ENCODE results near the gene TBC1D14.

TBC1D14 gene

DNA sequence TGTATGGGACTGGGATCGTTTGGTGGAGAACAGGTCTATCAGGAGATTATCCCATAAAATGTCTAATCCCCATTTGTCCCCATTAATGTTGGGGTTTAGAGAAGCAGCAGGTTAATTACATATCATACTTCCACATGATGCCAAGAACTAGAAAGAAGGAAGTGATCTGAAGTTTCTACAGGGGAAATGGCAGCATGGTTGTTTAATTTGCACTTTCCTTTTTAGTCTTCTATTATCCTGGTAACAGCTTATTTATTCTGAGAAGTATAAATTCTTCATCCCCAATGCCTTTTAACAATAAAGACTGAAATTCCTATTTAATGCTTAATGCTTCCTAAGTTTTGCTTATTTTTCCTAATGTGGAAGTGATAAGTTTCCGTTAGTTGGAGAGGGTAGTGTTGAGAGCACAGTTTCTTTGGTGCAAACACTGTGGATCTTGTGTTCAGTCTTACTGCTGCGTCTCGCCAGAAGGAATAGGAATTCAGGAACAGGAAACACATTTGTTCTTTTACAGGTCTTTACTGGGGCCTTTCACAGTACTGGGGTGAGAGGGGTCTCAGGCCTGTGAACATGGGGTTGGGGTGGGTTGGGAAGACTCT, 74.0 kb downstream of the TBC1D14 start:
- DNase-seq = no peak

DNA sequence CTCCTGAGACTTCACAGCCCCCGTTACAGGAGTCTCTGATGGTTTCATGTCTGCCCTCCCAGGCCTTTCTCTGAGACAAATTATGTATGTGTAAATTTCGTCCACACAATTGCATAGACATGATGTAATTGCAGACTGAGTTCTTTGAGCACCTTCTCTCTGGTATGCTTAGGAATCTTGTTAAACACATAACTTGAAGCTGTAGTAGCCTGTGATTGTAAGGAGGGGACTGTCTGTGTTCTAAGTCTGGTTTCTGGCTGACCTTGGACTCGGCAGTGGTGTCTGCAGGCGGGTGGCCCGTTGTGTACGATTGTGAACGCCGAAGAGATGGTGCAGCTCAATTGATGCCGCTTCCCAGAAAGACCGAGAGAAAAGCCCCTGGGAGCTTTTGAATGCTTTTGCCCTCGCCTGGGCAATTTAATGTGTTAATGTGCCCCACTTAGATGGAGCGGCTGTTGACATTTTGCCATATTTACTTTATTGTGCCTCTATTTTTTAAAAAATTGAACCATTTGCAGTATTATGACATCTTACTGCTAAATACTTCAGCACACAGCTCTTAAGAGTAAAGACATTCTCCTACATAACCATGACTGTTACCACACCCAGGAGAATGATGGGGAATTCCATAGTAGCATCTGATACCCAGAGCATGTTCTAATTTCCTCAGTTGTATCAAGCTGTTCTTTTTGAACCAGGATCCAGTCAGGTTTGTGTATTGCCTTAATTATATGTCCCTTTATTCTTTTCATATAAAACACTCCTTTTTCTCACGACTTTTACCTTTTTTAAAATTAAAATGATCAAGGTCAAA, 75.2 kb downstream of the TBC1D14 start:
- DNase-seq = no peak

DNA sequence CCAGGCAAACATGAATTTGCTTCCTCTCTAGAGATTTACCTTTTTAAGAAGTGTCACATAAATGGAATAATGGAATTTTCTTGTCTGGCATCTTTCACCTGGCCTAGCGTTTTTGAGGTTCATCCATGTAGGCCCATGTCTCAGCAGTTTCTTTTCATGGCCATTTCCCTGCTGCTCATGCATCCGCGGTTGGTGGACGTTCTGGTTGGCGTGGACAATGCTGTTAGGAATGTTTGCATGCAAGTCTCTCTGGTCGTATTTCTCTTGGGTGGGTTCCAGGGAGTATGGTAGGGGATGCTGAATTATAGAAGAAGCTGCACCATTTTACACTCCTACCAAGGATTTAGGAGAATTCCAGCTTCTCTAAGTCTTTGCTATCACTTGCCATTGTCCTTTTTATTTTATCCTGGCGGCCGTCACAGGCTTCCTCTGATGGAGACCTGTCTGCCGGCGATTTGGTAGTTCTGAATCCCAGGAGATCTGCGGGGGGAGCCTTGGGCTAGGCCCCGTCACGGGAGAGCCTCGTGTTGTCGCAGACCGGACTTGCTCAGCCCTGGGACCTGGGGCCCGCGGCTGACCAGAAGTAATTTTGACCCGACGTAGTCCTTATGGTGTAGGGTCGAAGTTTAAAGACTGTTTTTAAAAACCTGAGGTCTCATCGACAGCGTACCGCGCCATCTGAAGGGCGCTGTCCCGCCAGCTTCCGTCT, 76.6 kb downstream of the TBC1D14 start:
- peak; percentile 75 for DNase-seq

DNA sequence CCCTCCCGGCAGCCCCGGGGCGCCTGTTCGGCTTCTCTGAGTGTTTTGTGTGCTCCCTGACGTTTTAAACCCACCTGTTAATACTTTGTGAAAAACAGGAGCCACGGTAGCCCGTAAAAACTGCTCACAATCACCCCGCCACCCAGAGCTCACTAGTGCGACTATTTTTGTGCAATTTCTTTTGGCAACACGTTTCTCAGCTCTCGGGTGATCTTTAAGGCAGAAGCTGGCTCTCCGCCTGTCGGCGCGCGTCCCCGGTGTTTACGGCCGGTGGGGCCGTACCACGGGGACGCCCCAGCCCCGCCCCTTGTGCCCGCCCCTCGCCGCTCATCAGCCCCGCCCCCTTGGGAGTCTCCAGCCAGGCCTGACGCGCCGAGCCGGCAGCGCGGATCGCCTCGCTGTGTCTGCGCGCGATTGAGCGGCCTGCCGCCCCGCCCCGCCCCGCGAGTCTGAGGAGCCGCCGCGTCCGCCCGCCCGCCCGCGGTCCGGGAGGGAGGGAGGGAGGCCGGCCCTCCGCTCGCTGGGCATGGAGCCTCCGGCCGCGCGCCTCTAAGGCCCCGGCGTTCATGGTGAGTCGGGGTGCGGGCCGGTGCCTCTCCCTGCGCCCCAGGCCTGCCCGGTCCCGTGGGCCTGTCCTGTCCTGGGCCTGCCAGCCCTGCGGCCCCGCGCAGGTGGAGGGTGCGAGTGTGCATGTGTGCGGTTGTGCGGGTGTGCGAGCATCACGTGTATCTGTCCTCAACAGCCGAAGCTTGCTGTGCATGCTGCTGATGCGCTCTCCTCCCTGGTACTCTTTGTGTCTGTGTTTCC, 77.4 kb downstream of the TBC1D14 start:
- DNase-seq = peak; percentile 93

DNA sequence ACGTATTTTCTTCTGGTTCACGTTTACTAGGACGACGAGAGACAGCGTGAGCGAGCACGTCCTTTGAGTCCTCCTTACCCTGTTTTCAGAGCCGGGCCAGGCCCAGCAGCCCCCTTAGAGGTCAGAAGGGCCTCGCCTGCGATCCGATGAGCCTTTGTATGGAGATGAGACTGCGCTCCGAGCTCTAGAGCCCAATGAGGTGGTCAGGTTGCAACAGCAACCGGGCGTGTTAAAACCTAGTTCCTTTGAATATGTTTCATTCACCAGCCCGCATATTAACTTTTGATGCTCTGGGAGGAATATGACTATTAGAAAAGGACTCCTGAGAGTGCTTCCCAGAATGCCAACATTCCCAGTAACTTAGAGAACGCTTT, 77.9 kb downstream of the TBC1D14 start:
- DNase-seq = peak; percentile 35

DNA sequence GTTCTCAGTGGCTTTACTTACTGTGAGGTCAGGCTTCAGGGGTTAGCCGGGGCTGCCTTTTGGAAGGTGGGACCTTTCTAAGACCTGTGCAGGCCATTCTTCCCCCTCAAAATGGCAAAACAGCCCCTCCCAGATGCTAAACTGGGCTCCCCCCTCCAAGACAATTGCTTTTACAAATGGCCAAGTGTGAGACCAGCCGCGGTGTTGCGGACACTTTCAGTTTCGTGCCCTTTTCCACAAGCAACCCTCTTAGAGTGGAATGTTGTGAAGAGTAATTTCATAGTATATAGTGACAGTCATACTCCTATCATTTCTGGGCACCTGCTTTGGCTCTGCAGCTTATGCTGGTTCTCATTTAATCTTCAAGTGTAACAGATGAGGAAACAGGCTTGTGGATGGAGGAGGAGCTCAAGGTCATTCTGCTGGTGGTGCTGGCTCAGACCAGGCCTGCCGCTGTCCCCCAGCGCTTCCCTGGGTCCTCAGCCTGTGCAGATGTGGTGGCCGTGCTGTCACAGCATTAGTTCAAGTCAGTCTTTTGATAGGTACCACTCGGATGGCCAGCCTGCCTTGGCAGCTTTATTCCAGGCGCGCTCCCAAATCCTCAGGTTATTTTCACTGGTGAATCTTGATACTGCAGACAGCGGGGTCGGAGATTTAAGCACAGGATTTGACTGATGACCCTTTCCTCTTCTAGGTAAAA, 78.5 kb downstream of the TBC1D14 start:
- peak; percentile 12 for DNase-seq

DNA sequence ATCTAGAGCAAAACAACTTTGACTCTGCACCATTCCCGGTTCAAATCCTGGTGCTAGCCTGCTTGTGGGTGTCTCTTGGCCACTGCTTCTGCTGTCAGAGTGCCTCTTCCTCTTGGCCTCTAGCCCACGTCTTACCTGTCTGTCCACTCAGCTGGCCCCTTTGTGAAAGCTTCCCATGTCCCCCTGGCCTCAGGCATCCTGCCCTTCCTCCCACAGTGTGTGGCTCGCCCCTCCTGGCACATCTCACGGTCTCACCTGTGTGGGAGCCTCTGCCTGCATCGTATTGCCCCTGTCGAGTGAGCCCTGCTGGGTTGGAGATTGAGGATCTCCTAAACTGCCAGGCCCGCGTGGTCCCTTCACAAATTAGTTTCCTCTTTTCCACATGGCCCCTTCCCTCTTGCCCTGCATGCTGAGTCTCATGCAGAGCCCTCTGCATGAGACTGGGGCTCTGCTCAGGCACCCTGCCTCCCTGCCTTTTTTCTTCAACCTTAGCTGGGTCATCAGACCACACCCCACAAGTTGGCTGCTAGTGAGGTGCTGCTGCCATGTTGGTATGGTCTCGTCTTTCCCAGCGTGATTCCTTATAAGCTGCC, 79.8 kb downstream of the TBC1D14 start:
- DNase-seq = no peak

DNA sequence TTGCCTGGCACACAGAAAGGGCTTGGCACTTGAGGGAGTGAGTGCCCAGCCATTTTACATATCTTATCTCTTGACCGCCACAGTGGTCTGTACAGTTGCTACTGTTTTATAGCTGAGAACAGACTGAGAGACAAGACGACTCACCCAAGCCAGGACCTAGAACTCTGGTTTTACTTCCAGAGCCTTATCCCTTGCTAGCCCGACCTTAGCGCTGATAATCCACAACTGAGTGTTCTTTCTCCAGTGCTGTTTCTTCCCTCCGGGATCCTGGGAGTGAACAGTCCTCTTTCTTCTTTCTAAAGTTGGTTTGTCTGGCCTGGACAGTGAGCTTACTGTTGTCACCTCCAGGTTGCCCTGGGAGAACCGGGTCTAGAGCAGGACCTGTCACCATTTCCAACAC, 81.0 kb downstream of the TBC1D14 start:
- DNase-seq = no peak

DNA sequence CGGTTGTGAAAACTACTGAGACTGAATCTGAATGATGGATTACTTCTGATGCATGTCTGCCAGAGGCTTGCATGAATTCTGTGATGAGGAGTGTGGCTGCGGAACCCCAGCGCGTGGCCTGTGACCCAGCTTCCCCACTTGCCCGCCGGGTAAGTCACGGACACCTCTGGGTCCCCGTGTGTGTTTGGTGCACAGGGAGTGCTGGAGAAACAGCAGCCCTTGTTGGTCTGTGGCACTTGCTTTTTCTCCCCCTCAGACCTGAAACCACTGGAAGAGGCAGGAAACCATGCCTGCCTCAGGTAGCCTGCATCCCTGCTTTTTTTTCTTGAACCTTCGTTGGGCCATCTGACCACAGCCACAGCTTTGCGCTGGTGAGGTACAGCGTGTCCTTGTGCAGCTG, 81.6 kb downstream of the TBC1D14 start:
- no peak for DNase-seq

DNA sequence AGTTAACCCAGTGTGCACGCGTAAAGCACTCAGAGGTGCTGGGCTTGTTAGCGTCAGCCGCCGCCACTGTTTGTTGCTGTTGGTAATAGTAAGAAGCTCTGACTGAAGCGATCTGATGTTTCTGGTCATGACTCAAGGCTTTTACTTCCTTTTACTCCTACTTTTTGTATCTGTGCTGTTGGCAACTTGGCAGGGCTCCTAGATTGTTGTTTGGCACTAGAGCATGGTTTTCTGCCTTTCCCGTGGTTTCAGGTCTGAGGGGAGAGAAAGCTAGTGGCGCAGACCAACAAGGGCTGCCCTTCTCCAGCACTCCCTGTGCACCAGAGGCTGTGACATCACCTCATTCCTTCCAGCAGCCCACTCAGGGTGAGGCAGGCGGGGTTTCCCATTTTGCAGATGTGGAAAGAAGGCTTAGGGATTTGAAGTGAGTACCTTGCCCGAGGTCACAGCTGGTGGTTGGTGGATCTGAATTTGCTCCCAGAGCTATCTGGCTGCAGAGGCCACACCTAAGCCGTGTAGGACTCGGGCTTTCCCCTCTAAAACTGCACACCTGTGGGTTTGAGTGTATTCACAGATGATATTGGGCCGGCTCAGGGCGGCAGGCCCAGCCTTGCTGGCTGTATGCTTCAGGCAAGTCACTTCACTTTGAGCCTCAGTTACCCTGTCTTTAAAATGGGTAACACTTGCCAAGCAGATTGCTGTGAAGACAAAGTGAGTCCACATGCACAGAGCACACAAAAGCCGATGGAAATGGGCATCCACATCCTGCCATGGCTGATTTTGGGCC, 82.3 kb downstream of the TBC1D14 start:
- DNase-seq = peak; percentile 90

DNA sequence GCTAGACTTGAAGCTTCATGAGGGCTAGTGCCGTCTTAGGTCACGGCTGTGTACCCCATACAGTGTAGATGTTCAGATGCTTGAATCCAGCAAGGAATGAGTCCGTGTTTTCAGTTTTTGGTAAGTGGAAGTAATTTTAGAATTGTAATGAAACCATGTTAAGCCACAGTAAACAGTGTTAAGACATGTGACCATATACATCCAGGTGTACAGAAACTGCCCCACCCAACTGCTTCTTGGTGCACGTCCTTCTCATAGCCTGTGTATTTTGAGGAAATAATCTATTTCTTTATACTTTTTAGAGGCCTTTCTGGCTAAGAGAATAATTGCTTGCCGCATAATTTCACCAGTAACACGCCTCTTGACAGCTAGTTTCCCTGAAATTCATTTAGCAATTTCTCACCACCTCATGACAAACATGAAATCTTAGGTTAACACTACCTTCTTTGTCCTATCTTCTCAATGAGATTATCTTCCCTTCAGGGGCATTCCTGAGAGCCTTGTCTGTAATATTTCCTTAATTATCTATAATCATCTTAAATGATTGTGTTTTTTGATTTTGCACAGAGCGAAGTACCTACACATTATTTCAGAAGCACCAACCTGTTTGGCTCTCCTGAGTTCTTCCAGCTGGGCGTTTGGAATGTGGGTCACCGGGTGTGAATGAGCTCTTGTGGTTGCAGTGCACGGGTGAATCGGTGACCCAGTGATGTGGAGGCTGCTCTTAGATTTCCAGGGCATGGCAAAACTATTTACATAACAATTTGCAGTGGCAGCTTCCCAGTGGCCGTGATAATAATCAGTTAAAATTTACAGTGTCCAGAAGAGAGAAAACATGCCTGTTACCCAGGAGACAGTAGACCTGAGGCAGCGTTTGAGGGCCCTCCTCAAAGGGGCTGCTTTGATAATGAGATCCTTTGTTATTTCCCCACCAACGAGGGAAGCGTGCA, 83.4 kb downstream of the TBC1D14 start:
- no peak for DNase-seq

DNA sequence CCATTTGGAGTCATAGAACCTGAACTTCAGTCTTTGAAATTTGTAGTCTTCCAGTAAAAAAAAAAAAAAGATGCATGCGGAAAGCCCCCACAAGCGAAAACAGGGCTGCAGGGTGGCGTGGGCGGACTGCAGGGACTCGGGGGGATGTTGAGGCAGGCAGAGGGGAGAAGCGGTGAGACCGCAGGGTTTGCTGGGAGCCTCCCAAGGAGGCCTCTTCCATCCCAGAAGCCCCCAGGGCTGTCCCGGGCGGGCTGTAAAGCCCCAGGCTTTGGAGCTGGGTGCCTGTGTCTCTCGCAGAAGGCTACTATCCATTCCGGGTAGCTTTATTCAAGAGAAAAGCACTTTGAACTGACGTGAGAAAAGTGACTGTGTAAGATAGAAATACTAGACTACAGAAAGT, 86.9 kb downstream of the TBC1D14 start:
- DNase-seq = no peak

DNA sequence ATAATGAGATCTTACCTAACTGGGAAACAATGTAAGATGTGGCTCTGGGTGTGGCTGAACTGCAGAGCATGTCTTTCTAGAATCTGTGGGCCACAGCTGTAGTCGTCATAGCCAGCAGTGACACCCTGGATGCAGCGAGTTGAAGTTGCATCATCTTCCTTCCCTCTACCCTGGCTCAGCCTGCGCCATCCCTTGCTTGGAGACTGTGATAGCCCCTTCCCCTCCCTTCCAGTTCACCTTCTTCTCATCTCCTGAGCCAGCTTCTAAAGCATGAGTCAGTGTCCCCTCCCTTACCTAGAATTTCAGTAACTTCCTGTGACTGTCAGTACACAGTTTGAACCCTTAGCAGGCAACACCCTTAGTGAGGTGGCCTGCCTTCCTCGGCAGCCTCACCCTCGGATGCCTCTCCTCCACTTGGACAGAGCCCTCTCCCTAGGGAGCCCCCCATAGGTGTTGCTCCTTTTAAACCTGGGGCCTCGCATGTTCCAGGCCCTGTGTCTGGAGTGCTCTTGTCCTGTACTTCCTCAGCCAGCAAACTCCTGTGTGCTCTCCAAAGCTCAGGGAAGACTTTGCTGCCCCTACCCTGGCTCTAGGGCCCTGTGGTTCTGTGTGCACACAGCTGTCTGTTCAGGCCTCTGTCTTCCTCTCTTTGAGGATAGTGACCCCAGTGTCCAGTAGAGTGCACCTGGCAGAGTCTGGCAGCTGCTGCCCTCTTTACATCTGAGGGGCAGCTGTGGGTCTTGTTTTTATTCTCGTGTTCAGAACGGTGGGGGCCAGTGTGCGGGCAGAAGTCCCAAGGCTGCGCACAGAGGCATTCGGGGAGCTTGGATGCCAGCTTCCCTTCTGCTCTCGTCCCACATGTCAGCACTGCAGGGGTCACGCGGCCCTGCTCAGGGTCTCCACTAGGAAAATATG, 89.8 kb downstream of the TBC1D14 start:
- no peak for DNase-seq

DNA sequence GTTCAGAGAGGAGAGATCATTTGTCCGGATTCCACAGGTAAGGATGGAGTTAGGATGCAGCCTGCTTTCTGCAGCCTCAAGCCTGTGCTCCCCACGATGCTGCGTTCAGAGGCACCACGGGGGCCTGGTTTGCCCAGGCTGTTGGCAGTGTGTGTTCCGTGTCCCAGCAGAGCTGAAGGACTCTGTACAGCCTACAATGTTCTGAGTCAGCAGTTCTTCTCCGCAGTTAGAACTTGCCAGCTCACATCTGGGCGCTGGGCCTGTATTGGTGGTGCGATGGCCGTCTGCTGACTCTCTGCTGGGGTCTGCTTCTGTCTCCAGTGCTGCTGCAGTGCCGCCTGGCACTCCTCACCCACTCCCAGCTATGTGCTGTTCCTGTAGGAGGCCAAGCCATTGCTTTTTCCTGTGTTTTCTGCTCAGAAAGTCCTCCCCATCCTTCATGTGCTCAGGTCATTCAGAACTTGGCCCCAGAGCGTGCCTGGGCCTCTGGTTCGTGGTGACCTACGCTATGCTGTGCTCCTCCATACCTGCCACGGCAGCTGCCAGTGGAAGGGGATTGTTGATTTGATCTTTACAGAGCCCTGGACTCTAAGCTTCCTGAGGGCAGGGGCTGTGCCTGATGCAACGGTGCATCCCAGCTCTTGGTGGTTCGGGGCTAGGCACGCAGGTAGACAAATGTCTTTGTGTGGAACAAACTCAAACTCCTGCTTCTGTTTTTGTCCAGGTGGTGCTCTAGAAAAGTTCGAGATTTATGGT, 91.0 kb downstream of the TBC1D14 start:
- DNase-seq = no peak

DNA sequence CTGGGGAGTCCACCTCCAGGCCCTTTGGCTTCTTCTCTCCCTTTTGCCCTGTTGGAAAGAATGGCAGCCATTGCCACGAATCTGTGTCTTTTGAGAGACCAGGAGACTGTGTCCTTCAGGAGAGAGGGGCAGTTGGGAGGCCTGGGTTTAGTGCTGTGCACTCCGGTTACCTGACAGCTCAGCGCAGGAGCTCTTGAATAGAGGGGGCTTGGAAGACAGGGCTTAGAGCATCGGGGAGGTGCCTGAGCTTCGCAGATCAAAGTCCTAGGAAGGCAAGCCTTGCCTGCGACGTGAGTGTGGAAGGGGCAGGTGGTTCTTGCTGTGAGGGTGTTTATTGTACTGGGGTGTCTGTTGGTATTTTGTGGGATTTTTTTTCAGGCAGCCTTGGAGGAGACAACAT, 91.6 kb downstream of the TBC1D14 start:
- DNase-seq = no peak

DNA sequence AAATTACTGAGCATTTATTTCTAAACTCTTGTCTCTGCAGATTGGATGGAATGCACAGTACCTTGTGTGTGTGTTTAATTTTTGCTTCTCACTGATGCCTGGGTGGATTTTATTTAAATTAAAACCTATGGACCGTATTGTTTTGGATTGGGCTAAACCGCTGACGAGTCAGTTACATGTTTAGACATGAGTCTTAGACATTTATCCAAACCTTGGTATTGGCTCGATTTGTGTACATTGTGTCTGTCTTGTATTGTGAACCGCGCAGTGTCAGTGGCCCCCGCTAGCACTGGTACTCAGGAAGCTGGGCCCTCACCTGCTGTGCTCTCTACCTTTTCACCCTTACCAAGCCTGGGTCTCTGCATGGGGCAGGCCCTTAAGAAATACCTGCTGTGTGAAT, 92.7 kb downstream of the TBC1D14 start:
- DNase-seq = no peak

DNA sequence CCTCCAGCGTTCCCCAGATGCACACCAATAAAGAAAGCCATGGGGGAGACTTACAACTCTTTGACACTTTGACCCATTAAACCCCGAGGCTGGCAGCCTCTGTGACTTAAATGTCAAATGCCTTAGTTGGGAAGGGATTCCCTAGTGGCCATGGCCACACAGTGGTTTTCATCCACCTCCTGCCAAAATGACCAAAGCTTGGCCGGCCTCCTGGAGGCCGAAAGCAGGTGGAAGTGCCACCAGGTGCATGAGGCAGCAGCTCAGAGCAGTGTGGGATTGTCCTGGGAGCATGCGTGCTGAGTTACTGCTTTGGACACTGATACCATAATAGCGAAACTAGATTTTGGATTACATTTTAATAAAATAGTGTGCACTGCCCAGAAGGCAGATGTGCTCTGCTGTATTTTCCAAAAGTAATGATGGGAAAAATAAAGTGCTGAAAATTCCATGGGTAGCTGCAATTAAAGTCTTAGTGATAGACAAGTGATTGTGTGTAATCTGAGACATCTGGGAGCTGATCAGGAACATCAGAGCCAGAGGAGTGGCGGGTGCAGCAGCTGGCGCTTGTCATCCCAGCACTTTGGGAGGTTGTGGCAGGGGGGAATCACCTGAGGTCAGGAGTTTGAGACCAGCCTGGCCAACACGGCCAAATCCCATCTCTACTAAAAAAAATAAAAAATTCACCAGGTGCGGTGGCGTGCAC, 93.7 kb downstream of the TBC1D14 start:
- DNase-seq = no peak

DNA sequence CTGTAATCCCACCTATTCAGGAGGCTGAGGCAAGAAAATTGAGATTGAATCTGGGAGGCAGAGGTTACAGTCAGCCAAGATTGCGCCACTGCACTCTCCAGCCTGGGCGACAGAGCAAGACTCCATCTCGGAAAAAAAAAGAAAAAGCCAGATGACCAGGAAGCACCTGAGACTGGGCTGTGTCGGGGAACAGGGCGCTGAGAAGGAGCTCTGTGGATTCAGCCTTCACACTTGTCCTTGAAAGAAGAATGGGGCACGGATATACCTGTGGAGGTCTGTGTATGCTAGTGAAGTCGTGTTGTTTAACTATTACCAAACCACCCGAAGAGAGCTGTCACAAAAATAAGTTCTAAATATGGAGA, 94.2 kb downstream of the TBC1D14 start:
- DNase-seq = no peak
